Kidney (tissue), 14 donors: ENCODE results near the gene PTPRU. TPM values are rescaled to one million over a fixed set of nuclear protein-coding genes. Genes with fewer than 3 reads are reported as not detected.

ENCODE experiments used
- DNase-seq, 5 donors: peaks; one replicate each; pipeline ENCODE4 v3.0.0-alpha.2; 2013 to 2020
- FAIRE-seq: peaks from 2 replicates; lab custom pipeline; 2012; peaks lifted over from hg19 to GRCh38; lab: Jason Lieb, UNC
- H3K27ac ChIP-seq, 2 donors: one replicate each; pipeline ENCODE4 v1.7.0; 2013; ENCODE audit warnings: low read depth in 2 of 2, low read length in 2 of 2, inconsistent platforms in 1 of 2
- H3K27me3 ChIP-seq: one replicate; pipeline ENCODE4 v1.7.1; 2013; ENCODE audit warnings: low read length, inconsistent platforms; ENCODE audit not compliant: control insufficient read depth, insufficient read depth
- H3K36me3 ChIP-seq, 3 donors: one replicate each; pipeline versions ENCODE4 v1.7.0 to v1.7.1; 2013; ENCODE audit warnings: low read length in 3 of 3, control low read depth in 1 of 3, inconsistent platforms in 1 of 3; ENCODE audit not compliant: insufficient read depth in 3 of 3, control insufficient read depth in 2 of 3
- H3K4me1 ChIP-seq, 3 donors: one replicate each; pipeline versions ENCODE4 v1.7.0 to v1.7.1; 2013; ENCODE audit warnings: low read length in 3 of 3, inconsistent platforms in 1 of 3, low read depth in 1 of 3; ENCODE audit not compliant: control insufficient read depth in 2 of 3, insufficient read depth in 2 of 3
- H3K4me3 ChIP-seq, 3 donors: one replicate each; pipeline versions ENCODE4 v1.7.0 to v1.8.1; 2013; ENCODE audit warnings: low read length in 3 of 3, control low read depth in 1 of 3, inconsistent platforms in 1 of 3
- H3K9ac ChIP-seq, 3 donors: one replicate each; pipeline versions ENCODE4 v1.7.0 to v1.7.1; 2013; ENCODE audit warnings: low read length in 3 of 3, control low read depth in 1 of 3, inconsistent platforms in 1 of 3
- H3K9me3 ChIP-seq, 3 donors: one replicate each; pipeline versions ENCODE4 v1.7.0 to v1.7.1; 2013; ENCODE audit warnings: low read length in 3 of 3, control low read depth in 1 of 3, inconsistent platforms in 1 of 3; ENCODE audit not compliant: control insufficient read depth in 2 of 3, insufficient read depth in 1 of 3
- CTCF ChIP-seq: IDR thresholded peaks from 3 replicates; pipeline ENCODE4 v1.5.1; 2012; ENCODE audit warnings: mild to moderate bottlenecking, moderate library complexity, borderline replicate concordance; ENCODE audit not compliant: insufficient read depth; ENCODE audit errors: extremely low read depth
- intact Hi-C: fragments of 100-400 bp; cut with DNase I; formaldehyde crosslinking; loops from one replicate; pipeline ENCODE4 v1.11.1; 2022
- polyA plus RNA-seq: library from polyadenylated mRNA; stranded (reverse); fragments of 350-450 nt; fragmentation: Illumina TruSeq; extraction: RNeasy Lipid Tissue Mini Kit (QIAGEN cat#74804); gene quantifications from one replicate; pipeline ENCODE4 v1.2.3, GENCODE V29; 2014; ENCODE audit warnings: low read depth, low replicate concordance; ENCODE audit not compliant: insufficient read depth
- total RNA-seq: library from RNA; stranded (reverse); fragmentation: NEBNext Ultra II Directional; extraction: Animal tissue kit (Norgen Biotek cat#: 25700); gene quantifications from one replicate; pipeline ENCODE4 v1.2.1, GENCODE V29; 2021
- donor health status: control.
- donor health status: control.
- donor health status: control.
- donor health status: control.
- donor health status: control.
- donor health status: DM: yes; HTN: yes; CAD: no.
- donor health status: Normal renal cell carcinoma (clear cell type).

PTPRU gene
- total and polyA plus RNA-seq, 2 donors from 2014 or later = 3.7 to 53.6 TPM

- TF ChIP-seq CTCF = no peak
- H3K9ac ChIP-seq = peak overlapping the region; percentile 24 to 86 (median 54)
- no peak overlapping the region for H3K27ac ChIP-seq
- H3K36me3 ChIP-seq = no peaks in the 10 kb centered on the region
- FAIRE-seq = no peak
- intact Hi-C loops = loop anchor here (10.0 kb wide), 1 partner anchor 1468 kb away; no protein-coding TSS in a partner anchor
- DNase-seq = peak; percentile 74 to 87 (median 82)
- peak overlapping the region; percentile 70 to 95 (median 88) for H3K4me3 ChIP-seq
- peaks cover 0 to 18% (median 4%) of the 10 kb centered on the region in 3 donors for H3K4me1 ChIP-seq
- H3K27me3 ChIP-seq = peaks cover 5% of the 10 kb centered on the region
- no peaks in the 10 kb centered on the region for H3K9me3 ChIP-seq
Observed at GRCh38 chr1:29237129-29237821, 953 bp downstream of the PTPRU start.

GRCh38 chr1:29237852-29238619, 1.7 kb downstream of the PTPRU start:
- no peaks in the 10 kb centered on the region for H3K9me3 ChIP-seq
- H3K4me1 ChIP-seq = peaks cover 0 to 18% (median 4%) of the 10 kb centered on the region in 3 donors
- no peak overlapping the region for H3K27ac ChIP-seq
- H3K36me3 ChIP-seq = no peaks in the 10 kb centered on the region
- no peak for TF ChIP-seq CTCF
- DNase-seq = peak; percentile 48 to 86 (median 59)
- peak overlapping the region; percentile 52 to 64 (median 64) for H3K4me3 ChIP-seq
- H3K9ac ChIP-seq = peak overlapping the region in 2 of 3 donors; percentile 10 to 40
- intact Hi-C loops = loop anchor here (10.0 kb wide), 1 partner anchor 1467 kb away; no protein-coding TSS in a partner anchor
- peaks cover 5% of the 10 kb centered on the region for H3K27me3 ChIP-seq
- FAIRE-seq = no peak

DNA sequence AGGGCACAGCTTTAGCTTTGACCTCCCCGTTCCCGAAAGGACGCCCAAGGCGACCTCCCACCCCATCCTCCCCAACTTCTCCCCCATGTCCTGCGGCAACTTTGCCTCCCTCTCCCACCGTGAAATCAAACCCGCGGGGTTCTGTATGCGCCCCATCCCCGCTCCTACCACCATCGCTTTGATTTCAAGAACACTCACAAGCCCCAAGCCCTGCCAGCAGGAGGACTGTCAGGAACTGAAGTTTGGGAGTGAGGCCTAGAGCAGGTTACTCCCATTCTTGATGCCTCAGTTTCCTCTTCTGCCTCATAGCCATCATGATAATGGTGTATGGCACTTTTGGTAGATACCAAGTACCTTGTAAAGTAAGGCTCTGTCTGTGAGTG, 2.3 kb downstream of the PTPRU start:
- no peak overlapping the region for H3K4me3 ChIP-seq
- peaks cover 0 to 18% (median 4%) of the 10 kb centered on the region in 3 donors for H3K4me1 ChIP-seq
- H3K27me3 ChIP-seq = peaks cover 5% of the 10 kb centered on the region
- DNase-seq (peak in 1 of 5 donors; percentile 10), FAIRE-seq (no peak)
- no peak for TF ChIP-seq CTCF
- no peak overlapping the region for H3K9ac ChIP-seq
- no peaks in the 10 kb centered on the region for H3K36me3 ChIP-seq
- H3K9me3 ChIP-seq = no peaks in the 10 kb centered on the region
- H3K27ac ChIP-seq = no peak overlapping the region
- intact Hi-C loops = loop anchor here (10.0 kb wide), 1 partner anchor 1466 kb away; no protein-coding TSS in a partner anchor
